SU-DHL-6 (cell line): ENCODE measurements around the gene ECI1.

Experiments
- EZH2phosphoT487 ChIP-seq: fragments of 200-600 bp; sonication (generic), shearing (Covaris generic); conservative IDR thresholded peaks from 2 replicates; pipeline ENCODE4 v1.6.1; 2018; ENCODE audit warnings: mild to moderate bottlenecking, antibody characterized with exemption, low read length, moderate library complexity, mixed read lengths
- TF ChIP-seq, protein P1 (sequence below): fragments of 200-600 bp; sonication (generic); IDR thresholded peaks from one replicate; pipeline ENCODE4 v1.5.1; 2017; ENCODE audit warnings: antibody characterized with exemption, mild to moderate bottlenecking, low read length, moderate library complexity; ENCODE audit not compliant: insufficient read depth, poor library complexity, severe bottlenecking

DNA sequence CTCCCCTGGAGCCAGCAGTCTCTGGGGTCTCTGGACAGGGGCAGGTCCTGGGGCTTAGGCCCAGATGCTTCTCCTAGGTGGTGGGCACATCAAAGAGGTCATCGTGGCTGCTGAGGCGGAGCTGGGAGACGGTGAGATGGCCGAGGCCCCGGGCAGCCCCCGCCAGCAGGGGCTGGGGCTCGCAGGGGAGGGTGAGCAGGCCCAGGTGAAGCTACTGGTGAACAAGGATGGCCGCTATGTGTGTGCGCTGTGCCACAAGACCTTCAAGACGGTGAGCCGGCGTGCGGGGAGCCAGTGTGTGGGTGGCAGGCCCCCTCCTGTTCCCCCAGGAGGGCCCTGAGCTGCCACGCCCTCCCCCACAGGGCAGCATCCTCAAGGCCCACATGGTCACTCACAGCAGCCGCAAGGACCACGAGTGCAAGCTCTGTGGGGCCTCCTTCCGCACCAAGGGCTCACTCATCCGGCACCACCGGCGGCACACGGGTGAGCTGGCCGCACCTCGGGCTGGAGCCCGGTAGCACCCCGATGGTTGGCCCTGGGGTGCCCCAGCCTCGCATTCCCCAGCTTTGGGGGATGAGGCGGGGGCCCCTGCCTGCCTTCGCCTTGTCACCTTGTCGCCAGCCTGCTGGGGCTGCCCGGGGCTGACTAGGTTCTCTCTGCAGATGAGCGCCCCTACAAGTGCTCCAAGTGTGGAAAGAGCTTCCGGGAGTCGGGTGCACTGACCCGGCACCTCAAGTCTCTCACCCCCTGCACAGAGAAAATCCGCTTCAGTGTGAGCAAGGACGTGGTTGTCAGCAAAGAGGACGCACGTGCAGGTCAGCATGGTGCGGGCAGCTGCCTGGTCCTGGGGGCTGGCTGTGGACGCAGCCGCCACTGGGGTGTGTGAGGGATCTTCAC lies 19.0 kb downstream of the ECI1 start:
- TF ChIP-seq, protein P1, sequence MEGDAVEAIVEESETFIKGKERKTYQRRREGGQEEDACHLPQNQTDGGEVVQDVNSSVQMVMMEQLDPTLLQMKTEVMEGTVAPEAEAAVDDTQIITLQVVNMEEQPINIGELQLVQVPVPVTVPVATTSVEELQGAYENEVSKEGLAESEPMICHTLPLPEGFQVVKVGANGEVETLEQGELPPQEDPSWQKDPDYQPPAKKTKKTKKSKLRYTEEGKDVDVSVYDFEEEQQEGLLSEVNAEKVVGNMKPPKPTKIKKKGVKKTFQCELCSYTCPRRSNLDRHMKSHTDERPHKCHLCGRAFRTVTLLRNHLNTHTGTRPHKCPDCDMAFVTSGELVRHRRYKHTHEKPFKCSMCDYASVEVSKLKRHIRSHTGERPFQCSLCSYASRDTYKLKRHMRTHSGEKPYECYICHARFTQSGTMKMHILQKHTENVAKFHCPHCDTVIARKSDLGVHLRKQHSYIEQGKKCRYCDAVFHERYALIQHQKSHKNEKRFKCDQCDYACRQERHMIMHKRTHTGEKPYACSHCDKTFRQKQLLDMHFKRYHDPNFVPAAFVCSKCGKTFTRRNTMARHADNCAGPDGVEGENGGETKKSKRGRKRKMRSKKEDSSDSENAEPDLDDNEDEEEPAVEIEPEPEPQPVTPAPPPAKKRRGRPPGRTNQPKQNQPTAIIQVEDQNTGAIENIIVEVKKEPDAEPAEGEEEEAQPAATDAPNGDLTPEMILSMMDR = no peak
- no peak for TF ChIP-seq EZH2phosphoT487
